Right renal cortex interstitium (tissue), 3 donors: Measurements from ENCODE around the gene SNAP29. TPM values are rescaled to one million over a fixed set of nuclear protein-coding genes. Genes with fewer than 3 reads are reported as not detected.
A peak's percentile ranks its signal among the peaks of the same experiment; 100 is the strongest.
"Not testable (repeated sequence)": the region's sequence is repeated elsewhere in the genome, so short reads cannot be mapped to it uniquely, and the experiment has no call there.

Experiments
- DNase-seq, 3 donors: peaks; one replicate each; pipeline ENCODE4 v3.0.0-alpha.2; 2013; ENCODE audit warnings: low read depth in 3 of 3, low spot score in 2 of 3
- polyA plus RNA-seq, 3 donors: library from polyadenylated mRNA; unstranded; fragments of 120-200 nt; gene quantifications; one replicate each; pipeline ENCODE4 v1.2.1, GENCODE V29; 2013; ENCODE audit not compliant: insufficient read length in 3 of 3

Gene SNAP29
- polyA plus RNA-seq = 10 to 100 TPM; 34.0 to 34.9 (median 34.6) TPM

GRCh38 chr22:20858615-20859416 lies at the start of gene SNAP29, which contains the start of gene PI4KA:
SNAP29 (plus strand) TSS chr22:20859007; CDS start chr22:20859111, 104 bp downstream.
PI4KA (minus strand) TSS chr22:20858811; CDS start chr22:20858725, 86 bp downstream.
- DNase-seq = peak; percentile 83 to 89 (median 87)

- no peak for DNase-seq
These were observed 49.1 kb upstream of the SNAP29 start for GRCh38 chr22:20809538-20810185.

- DNase-seq = no peak
These were observed 48.2 kb upstream of the SNAP29 start for GRCh38 chr22:20810645-20811044.

GRCh38 chr22:20811171-20811570 lies 47.6 kb upstream of the SNAP29 start:
- no peak for DNase-seq

GRCh38 chr22:20811971-20812660 lies 46.7 kb upstream of the SNAP29 start:
- no peak for DNase-seq

GRCh38 chr22:20813056-20813455 lies 45.8 kb upstream of the SNAP29 start:
- DNase-seq = no peak

- no peak for DNase-seq
These were observed 44.5 kb upstream of the SNAP29 start for GRCh38 chr22:20814221-20814808.

- DNase-seq = no peak
These were observed 43.2 kb upstream of the SNAP29 start for GRCh38 chr22:20815477-20816050.

- no peak for DNase-seq
These were observed 42.2 kb upstream of the SNAP29 start for GRCh38 chr22:20816559-20816958.

GRCh38 chr22:20818471-20818870 lies 40.3 kb upstream of the SNAP29 start:
- no peak for DNase-seq

- DNase-seq = no peak
These were observed 39.3 kb upstream of the SNAP29 start for GRCh38 chr22:20819471-20819870.

- DNase-seq = not testable (repeated sequence)
These were observed 37.0 kb upstream of the SNAP29 start for GRCh38 chr22:20821717-20822239.

- no peak for DNase-seq
These were observed 36.6 kb upstream of the SNAP29 start for GRCh38 chr22:20822240-20822639.

GRCh38 chr22:20823264-20823663 lies 35.5 kb upstream of the SNAP29 start:
- no peak for DNase-seq

GRCh38 chr22:20825216-20825615 lies 33.6 kb upstream of the SNAP29 start:
- not testable (repeated sequence) for DNase-seq

- no peak for DNase-seq
These were observed 33.2 kb upstream of the SNAP29 start for GRCh38 chr22:20825624-20826023.

- DNase-seq = not testable (repeated sequence)
These were observed 32.2 kb upstream of the SNAP29 start for GRCh38 chr22:20826373-20827152.

- DNase-seq = no peak
These were observed 29.2 kb upstream of the SNAP29 start for GRCh38 chr22:20829491-20830134.

GRCh38 chr22:20833225-20833665 lies 25.6 kb upstream of the SNAP29 start:
- DNase-seq = no peak
